Heart left ventricle (tissue), 16 donors: ENCODE data around the gene AGRN. TPM values are rescaled to one million over a fixed set of nuclear protein-coding genes. Genes with fewer than 3 reads are reported as not detected.
"Not testable (repeated sequence)": the region's sequence is repeated elsewhere in the genome, so short reads cannot be mapped to it uniquely, and the experiment has no call there.

ENCODE experiments used
- ATAC-seq, 4 donors: fragments of 200-7000 bp; cut with Tn5 transposase; one replicate each; pipeline ENCODE4 v1.9.1; 2020 to 2022; ENCODE audit warnings: moderate library complexity in 4 of 4, mild to moderate bottlenecking in 3 of 4, moderate number of reproducible peaks in 1 of 4
- DNase-seq, 5 donors: peaks; one replicate each; pipeline ENCODE4 v3.0.0-alpha.2; 2020
- H3K27ac ChIP-seq, 12 donors: fragments of 200-600 bp; sonication (generic) in 4 of 12; one replicate each; pipeline versions ENCODE4 v1.5.0 to v1.8.0; 2016 to 2022; ENCODE audit warnings: mild to moderate bottlenecking in 2 of 12
- H3K27me3 ChIP-seq, 9 donors: fragments of 200-600 bp; sonication (generic) in 2 of 9; one replicate each; pipeline versions ENCODE4 v1.5.1 to v1.8.0; 2016 to 2022; ENCODE audit warnings: mild to moderate bottlenecking in 3 of 9
- H3K36me3 ChIP-seq, 9 donors: fragments of 200-600 bp; sonication (generic) in 2 of 9; one replicate each; pipeline versions ENCODE4 v1.5.0 to v1.8.0; 2018 to 2022; ENCODE audit warnings: mild to moderate bottlenecking in 2 of 9
- H3K4me1 ChIP-seq, 12 donors: fragments of 200-600 bp; sonication (generic) in 4 of 12; one replicate each; pipeline versions ENCODE4 v1.5.0 to v1.8.0; 2016 to 2022; ENCODE audit warnings: mild to moderate bottlenecking in 3 of 12
- H3K4me3 ChIP-seq, 12 donors: fragments of 200-600 bp; sonication (generic) in 4 of 12; one replicate each; pipeline versions ENCODE4 v1.5.0 to v1.8.0; 2017 to 2022; ENCODE audit warnings: mild to moderate bottlenecking in 9 of 12, moderate library complexity in 4 of 12
- H3K9me3 ChIP-seq, 12 donors: fragments of 200-600 bp; sonication (generic) in 4 of 12; one replicate each; pipeline versions ENCODE4 v1.5.0 to v1.8.0; 2016 to 2022; ENCODE audit warnings: mild to moderate bottlenecking in 1 of 12
- POLR2A ChIP-seq, 2 donors: fragments of 450-650 bp; IDR thresholded peaks; one replicate each; pipeline ENCODE4 v1.6.1; 2017; ENCODE audit warnings: antibody characterized with exemption in 2 of 2, mild to moderate bottlenecking in 2 of 2, moderate library complexity in 2 of 2
- WGBS, 4 donors: extraction: QIAGEN DNeasy Blood & Tissue Kit in 2 of 4; methylation state at CpG; one replicate each; pipeline versions ENCODE4 v1.1.5 to v1.1.7; 2013 to 2018; 5-methylcytosine and 5-hydroxymethylcytosine counted together
- intact Hi-C, 10 donors: fragments of 100-400 bp; cut with DNase I; formaldehyde crosslinking; loops; one replicate each; pipeline versions ENCODE4 v1.11.1 to v1.14.2; 2022
- polyA plus RNA-seq, 2 donors: library from polyadenylated mRNA; stranded (reverse); fragments of 200-250 nt; gene quantifications; one replicate each; pipeline ENCODE4 v1.2.3, GENCODE V29; 2013
- total RNA-seq, 9 donors: library from RNA; depleted of rRNA in 2 of 9; stranded (reverse); fragments of >200 nt in 2 of 9; fragmentation: NEBNext Ultra II Directional in 3 of 9; extraction: Animal tissue kit (Norgen Biotek cat#: 25700) in 3 of 9; gene quantifications; one replicate each; pipeline versions ENCODE4 v1.1.0 to v1.2.4, GENCODE V29; 2016 to 2023
- TF ChIP-seq, protein P1 (sequence below), 12 donors: fragments of 200-600 bp; sonication (generic) in 4 of 12; IDR thresholded peaks; one replicate each; pipeline versions ENCODE4 v1.5.0 to v1.8.0; 2018 to 2022; ENCODE audit warnings: antibody characterized with exemption in 12 of 12, mild to moderate bottlenecking in 5 of 12
- donor health status: ischemic (EF 13 %, LVEDD 7.1; RV severe dilation, severe dysfunction).
- donor health status: healthy with polysubstance abuse.
- donor health status: DM: no; HTN: yes; CAD: no.
- donor health status: DM: no; HTN: no; CAD: no.
- donor health status: ischemic (EF 25% LVEDD 6.9; RV normal size, moderate dysfunction).
- donor health status: ischemic (EF 25% LVEDD 5.7; RV mildly dilated, moderate dysfunction).
- donor health status: healthy.
- donor health status: DM: yes; HTN: yes; CAD: no.
- donor health status: ischemic (EF 35%, LVEDD 5.7; RV mildly dilated, moderate dysfunction).
- donor health status: nonischemic (EF 11% LVEDD 7.7; RV severe dilation, severe dysfunction).
- donor health status: DM: yes; HTN: yes; CAD: no.
- donor health status: PGD.
- donor health status: ischemic (EF 29% LVEDD 5.4; RV normal size, mild dysfunction).
- donor health status: nonischemic (EF 23%, LVEDD 6.1; RV moderate dilation, normal function).

AGRN gene
- total and polyA plus RNA-seq, 11 donors, result 9.7 to 45.7 (median 18.6) TPM

DNA sequence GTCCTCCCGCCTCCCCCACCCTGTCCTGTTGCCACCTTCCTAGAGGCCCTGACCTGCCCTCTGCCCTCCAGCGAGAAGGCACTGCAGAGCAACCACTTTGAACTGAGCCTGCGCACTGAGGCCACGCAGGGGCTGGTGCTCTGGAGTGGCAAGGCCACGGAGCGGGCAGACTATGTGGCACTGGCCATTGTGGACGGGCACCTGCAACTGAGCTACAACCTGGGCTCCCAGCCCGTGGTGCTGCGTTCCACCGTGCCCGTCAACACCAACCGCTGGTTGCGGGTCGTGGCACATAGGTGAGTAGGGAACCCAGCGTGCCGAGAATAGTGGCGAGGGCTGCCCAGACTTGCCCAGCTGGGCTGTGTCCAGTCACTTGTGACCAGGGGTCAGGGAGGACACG lies 33.8 kb downstream of the AGRN start:
- peaks cover 0 to 13% (median 7%) of the 10 kb centered on the region in 9 donors for H3K27me3 ChIP-seq
- 95 to 98% (median 96%) methylated on average over 12 to 18 of the region's 18 CpGs for WGBS, 4 donors
- no peaks in the 10 kb centered on the region for H3K9me3 ChIP-seq
- TF ChIP-seq, protein P1, sequence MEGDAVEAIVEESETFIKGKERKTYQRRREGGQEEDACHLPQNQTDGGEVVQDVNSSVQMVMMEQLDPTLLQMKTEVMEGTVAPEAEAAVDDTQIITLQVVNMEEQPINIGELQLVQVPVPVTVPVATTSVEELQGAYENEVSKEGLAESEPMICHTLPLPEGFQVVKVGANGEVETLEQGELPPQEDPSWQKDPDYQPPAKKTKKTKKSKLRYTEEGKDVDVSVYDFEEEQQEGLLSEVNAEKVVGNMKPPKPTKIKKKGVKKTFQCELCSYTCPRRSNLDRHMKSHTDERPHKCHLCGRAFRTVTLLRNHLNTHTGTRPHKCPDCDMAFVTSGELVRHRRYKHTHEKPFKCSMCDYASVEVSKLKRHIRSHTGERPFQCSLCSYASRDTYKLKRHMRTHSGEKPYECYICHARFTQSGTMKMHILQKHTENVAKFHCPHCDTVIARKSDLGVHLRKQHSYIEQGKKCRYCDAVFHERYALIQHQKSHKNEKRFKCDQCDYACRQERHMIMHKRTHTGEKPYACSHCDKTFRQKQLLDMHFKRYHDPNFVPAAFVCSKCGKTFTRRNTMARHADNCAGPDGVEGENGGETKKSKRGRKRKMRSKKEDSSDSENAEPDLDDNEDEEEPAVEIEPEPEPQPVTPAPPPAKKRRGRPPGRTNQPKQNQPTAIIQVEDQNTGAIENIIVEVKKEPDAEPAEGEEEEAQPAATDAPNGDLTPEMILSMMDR (IDR thresholded peaks at IDR 0.05), result no peak
- TF ChIP-seq POLR2A (IDR thresholded peaks at IDR 0.05), result no peak
- H3K36me3 ChIP-seq, result peaks cover 0 to 32% (median 0%) of the 10 kb centered on the region in 9 donors
- peaks cover 0 to 8% (median under 1%) of the 10 kb centered on the region in 12 donors for H3K4me1 ChIP-seq
- intact Hi-C loops, result no loop called here
- H3K27ac ChIP-seq, result no peak overlapping the region
- no peak for DNase-seq
- ATAC-seq, result no peak
- H3K4me3 ChIP-seq, result no peak overlapping the region

DNA sequence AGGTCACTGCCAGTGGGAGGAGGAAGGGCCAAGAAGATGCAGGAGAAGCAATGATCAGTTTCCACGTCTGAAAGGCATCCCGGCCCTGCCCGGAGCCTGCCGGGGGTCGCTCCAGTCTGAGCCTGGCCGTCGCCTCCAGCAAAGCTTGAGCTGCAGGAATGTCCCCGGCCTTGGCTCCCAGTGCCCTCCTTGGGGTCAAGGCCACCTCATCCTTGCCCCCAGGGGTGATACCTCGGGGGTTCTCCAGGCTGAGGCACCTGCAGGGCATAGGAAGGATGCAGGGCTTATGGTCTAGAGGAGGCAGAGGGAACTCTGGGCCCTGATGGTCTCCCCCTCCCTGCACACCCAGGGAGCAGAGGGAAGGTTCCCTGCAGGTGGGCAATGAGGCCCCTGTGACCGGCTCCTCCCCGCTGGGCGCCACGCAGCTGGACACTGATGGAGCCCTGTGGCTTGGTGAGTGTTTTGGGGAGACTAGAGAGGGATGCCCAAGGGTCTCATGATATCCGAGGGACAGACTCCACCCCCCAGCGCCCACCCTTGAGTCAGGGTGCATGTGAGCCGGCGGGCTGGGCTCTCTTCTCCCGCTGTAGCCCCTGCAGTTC lies 34.3 kb downstream of the AGRN start:
- DNase-seq, result no peak

DNA sequence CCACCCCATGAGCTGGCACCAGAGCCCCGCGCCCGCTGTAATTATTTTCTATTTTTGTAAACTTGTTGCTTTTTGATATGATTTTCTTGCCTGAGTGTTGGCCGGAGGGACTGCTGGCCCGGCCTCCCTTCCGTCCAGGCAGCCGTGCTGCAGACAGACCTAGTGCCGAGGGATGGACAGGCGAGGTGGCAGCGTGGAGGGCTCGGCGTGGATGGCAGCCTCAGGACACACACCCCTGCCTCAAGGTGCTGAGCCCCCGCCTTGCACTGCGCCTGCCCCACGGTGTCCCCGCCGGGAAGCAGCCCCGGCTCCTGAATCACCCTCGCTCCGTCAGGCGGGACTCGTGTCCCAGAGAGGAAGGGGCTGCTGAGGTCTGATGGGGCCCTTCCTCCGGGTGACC lies 35.1 kb downstream of the AGRN start:
- WGBS, 4 donors, result 78 to 93% (median 92%) methylated on average over 10 to 23 of the region's 23 CpGs
- intact Hi-C loops, result no loop called here
- Histone ChIP-seq H3K27me3 (peaks cover 2 to 24% (median 13%) of the 10 kb centered on the region in 9 donors), H3K4me1 (peaks cover 0 to 21% (median 11%) of the 10 kb centered on the region in 12 donors), H3K27ac (no peak overlapping the region), H3K36me3 (peaks cover 0 to 24% (median 0%) of the 10 kb centered on the region in 9 donors), H3K4me3 (no peak overlapping the region), H3K9me3 (no peaks in the 10 kb centered on the region)
- TF ChIP-seq, protein P1 (IDR thresholded peaks at IDR 0.05), result no peak
- TF ChIP-seq POLR2A (IDR thresholded peaks at IDR 0.05), result no peak
- ATAC-seq (no peak), DNase-seq (no peak)

More for the DNA sequence above, 34.3 kb downstream of the AGRN start:
- no peaks in the 10 kb centered on the region for H3K9me3 ChIP-seq
- ATAC-seq, result no peak
- H3K27ac ChIP-seq, result no peak overlapping the region
- H3K4me3 ChIP-seq, result no peak overlapping the region
- H3K36me3 ChIP-seq, result peaks cover 0 to 31% (median 0%) of the 10 kb centered on the region in 9 donors
- TF ChIP-seq, protein P1 (IDR thresholded peaks at IDR 0.05), result no peak
- no peak for TF ChIP-seq POLR2A (IDR thresholded peaks at IDR 0.05)
- H3K4me1 ChIP-seq, result peaks cover 0 to 13% (median 5%) of the 10 kb centered on the region in 12 donors
- peaks cover 0 to 18% (median 7%) of the 10 kb centered on the region in 9 donors for H3K27me3 ChIP-seq
- intact Hi-C loops, result no loop called here
- 94 to 100% (median 95%) methylated on average over 4 to 18 of the region's 18 CpGs for WGBS, 4 donors

DNA sequence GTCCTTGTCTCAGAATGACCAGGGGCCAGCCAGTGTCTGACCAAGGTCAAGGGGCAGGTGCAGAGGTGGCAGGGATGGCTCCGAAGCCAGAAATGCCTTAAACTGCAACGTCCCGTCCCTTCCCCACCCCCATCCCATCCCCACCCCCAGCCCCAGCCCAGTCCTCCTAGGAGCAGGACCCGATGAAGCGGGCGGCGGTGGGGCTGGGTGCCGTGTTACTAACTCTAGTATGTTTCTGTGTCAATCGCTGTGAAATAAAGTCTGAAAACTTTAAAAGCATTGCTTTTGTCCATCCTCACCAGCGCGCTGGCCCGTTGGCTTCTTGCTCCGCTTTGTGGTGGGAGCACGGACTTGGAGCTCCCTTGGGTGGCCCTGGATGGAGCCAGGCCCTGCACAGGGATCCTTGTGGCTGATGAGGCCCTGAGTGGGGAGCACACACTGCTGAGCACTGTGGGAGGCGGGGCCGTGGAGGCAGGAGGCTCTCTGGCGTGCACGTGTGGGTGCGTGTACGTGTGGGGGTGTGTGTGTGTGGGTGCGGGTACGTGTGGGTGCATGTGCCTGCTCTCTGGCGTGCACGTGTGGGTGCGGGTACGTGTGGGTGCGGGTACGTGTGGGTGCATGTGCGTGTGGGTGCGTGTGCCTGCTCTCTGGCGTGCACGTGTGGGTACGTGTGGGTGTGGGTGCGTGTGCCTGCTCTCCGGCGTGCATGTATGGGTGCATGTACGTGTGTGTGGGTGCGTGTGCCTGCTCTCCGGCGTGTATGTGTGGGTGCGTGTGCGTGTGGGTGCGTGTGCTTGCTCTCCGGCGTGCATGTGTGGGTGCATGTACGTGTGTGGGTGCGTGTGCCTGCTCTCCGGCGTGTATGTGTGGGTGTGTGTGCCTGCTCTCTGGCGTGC lies 36.2 kb downstream of the AGRN start:
- peaks cover 12 to 36% (median 21%) of the 10 kb centered on the region in 9 donors for H3K27me3 ChIP-seq
- WGBS, 4 donors, result 87 to 90% (median 88%) methylated on average over 46 to 50 of the region's 50 CpGs
- no peak for ATAC-seq

DNA sequence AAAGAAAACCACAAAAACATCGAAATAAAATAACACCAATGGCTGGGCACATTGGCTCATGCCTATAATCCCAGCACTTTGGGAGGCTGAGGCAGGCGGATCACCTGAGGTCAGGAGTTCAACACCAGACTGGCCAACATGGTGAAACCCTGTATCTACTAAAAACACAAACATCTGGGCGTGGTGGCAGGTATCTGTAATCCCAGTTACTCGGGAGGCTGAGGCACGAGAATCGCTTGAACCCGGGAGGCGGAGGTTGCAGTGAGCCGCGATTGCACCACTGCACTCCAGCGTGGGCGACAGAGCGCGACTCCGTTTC lies 37.8 kb downstream of the AGRN start:
- not testable (repeated sequence) for DNase-seq, H3K4me3 ChIP-seq, H3K36me3 ChIP-seq, H3K9me3 ChIP-seq, ATAC-seq, H3K27ac ChIP-seq
- Histone ChIP-seq H3K4me1 (peaks cover 0 to 33% (median 13%) of the 10 kb centered on the region in 12 donors), H3K27me3 (peaks cover 14 to 50% (median 28%) of the 10 kb centered on the region in 9 donors)
- intact Hi-C loops, result loop anchor here in 1 of 10 donors (2.0 kb wide), 1 partner anchor 21 kb away; no protein-coding TSS in a partner anchor
- 67 to 78% (median 74%) methylated on average over 15 of the region's 15 CpGs for WGBS, 4 donors

More for the DNA sequence above, 36.2 kb downstream of the AGRN start:
- TF ChIP-seq, protein P1 (IDR thresholded peaks at IDR 0.05), result no peak
- Histone ChIP-seq H3K36me3 (peaks cover 0 to 16% (median 0%) of the 10 kb centered on the region in 9 donors), H3K4me1 (peaks cover 0 to 25% (median 12%) of the 10 kb centered on the region in 12 donors), H3K9me3 (no peaks in the 10 kb centered on the region), H3K4me3 (no peak overlapping the region), H3K27ac (no peak overlapping the region)
- DNase-seq, result no peak
- intact Hi-C loops, result no loop called here
